Loucy (cell line): ENCODE results near the gene HDC.

Experiments used
- EZH2phosphoT487 ChIP-seq: fragments of 200-600 bp; IDR thresholded peaks from 2 replicates; pipeline ENCODE4 v1.6.1; 2018; ENCODE audit warnings: antibody characterized with exemption, mild to moderate bottlenecking, moderate library complexity, borderline replicate concordance
- TF ChIP-seq, protein P1 (sequence below): fragments of 200-600 bp; sonication (generic); conservative IDR thresholded peaks from 2 replicates; pipeline ENCODE4 v1.5.1; 2014; ENCODE audit warnings: mild to moderate bottlenecking, antibody characterized with exemption, low read length

DNA sequence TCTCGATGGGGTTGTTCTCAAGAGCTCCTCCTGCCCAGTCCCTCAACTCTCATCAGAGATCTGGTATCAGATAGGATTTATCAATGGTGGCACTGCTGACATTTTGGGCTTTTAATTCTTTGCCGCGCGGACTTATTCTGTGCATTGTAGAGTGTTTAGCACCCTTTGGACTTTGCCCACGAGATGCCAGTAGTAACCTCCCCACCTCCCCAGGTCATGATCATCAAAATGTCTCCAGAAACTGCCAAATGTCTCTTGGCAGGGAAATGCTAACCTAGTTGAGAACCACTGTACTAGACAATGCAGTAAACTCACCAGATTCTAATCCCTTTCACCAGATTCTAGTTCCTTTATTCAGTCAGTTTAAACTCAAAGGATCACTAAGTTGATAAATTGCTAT is 59.5 kb downstream of the HDC start:
- TF ChIP-seq, protein P1, sequence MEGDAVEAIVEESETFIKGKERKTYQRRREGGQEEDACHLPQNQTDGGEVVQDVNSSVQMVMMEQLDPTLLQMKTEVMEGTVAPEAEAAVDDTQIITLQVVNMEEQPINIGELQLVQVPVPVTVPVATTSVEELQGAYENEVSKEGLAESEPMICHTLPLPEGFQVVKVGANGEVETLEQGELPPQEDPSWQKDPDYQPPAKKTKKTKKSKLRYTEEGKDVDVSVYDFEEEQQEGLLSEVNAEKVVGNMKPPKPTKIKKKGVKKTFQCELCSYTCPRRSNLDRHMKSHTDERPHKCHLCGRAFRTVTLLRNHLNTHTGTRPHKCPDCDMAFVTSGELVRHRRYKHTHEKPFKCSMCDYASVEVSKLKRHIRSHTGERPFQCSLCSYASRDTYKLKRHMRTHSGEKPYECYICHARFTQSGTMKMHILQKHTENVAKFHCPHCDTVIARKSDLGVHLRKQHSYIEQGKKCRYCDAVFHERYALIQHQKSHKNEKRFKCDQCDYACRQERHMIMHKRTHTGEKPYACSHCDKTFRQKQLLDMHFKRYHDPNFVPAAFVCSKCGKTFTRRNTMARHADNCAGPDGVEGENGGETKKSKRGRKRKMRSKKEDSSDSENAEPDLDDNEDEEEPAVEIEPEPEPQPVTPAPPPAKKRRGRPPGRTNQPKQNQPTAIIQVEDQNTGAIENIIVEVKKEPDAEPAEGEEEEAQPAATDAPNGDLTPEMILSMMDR: no peak
- no peak for TF ChIP-seq EZH2phosphoT487
